Pericardium fibroblast (primary cell): ENCODE results near the gene RSPH3. TPM values are rescaled to one million over a fixed set of nuclear protein-coding genes. Genes with fewer than 3 reads are reported as not detected.

Experiments used
- total RNA-seq: library from RNA; depleted of rRNA; stranded (reverse); fragments of >200 nt; gene quantifications from 2 replicates; pipeline ENCODE4 v1.2.3, GENCODE V29; 2015

RSPH3 gene, protein sequence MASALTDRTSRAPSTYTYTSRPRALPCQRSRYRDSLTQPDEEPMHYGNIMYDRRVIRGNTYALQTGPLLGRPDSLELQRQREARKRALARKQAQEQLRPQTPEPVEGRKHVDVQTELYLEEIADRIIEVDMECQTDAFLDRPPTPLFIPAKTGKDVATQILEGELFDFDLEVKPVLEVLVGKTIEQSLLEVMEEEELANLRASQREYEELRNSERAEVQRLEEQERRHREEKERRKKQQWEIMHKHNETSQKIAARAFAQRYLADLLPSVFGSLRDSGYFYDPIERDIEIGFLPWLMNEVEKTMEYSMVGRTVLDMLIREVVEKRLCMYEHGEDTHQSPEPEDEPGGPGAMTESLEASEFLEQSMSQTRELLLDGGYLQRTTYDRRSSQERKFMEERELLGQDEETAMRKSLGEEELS
- total RNA-seq, result 4.4 TPM in 2 replicates

DNA sequence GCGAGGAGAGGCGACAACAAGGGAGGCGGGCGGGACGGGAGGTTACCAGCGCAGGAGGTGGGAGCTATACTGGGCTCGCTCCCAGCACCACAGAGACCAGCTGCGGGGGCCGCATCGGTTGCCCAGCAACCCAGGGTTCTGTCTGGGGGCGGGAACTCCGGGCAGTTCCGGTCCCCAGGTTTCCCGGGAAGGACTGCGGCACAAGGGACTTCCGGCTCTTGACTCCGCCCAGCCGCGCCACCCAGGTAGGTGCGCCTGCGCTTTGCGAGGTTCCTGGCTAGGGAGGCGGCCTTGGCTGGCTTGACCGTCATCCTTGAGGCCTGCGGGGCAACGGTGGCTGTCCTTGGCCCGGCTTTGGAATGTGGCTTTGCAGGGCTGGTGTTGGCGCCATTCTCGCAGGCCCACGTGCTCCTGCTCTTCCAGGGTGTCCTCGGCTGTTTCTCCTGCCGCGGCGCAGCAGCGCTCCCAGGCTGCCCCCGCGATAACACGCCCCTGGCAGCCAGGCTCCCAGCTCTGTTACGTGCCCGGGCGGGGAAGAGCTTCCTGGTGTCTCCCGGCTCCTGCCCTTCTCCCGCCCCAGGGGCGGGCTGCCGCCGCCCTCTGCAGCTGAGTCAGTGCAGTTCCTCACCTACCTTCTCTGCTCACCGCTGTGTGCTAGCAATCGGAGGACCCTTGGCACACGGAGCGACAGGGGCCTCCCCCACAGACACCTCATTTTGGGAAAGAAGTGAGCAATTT is at the start of gene RSPH3:
Gene RSPH3, minus strand, starts transcription at position 537 of the 738 bp plus-strand sequence. CDS start 652 bp downstream, outside the sequence.

GRCh38 chr6:159044899-159045727 is 45.1 kb upstream of the RSPH3 start, which contains the start of gene TAGAP:
Gene TAGAP (minus strand): TSS chr6:159044991. CDS start chr6:159044146, 845 bp downstream.

Other genes with a start within 250 kb of the RSPH3 start
- gene EZR, start 180.8 kb downstream of the RSPH3 start, total RNA-seq, result 14.0 and 46.0 TPM in 2 replicates
- not detected in 2 replicates for gene TAGAP, start 44.8 kb upstream of the RSPH3 start, total RNA-seq
- 0.17 and 0.82 TPM in 2 replicates for gene FNDC1, start 169.2 kb upstream of the RSPH3 start, total RNA-seq